HG02678 (cell line): ENCODE data around the gene ANO7.

ENCODE experiments used
- ATAC-seq: cut with Tn5 transposase; IDR thresholded peaks from one replicate; pipeline ENCODE4 v1.9.1; 2021; ENCODE audit warnings: mild to moderate bottlenecking, moderate library complexity; ENCODE audit not compliant: unreplicated experiment

ANO7 gene

DNA sequence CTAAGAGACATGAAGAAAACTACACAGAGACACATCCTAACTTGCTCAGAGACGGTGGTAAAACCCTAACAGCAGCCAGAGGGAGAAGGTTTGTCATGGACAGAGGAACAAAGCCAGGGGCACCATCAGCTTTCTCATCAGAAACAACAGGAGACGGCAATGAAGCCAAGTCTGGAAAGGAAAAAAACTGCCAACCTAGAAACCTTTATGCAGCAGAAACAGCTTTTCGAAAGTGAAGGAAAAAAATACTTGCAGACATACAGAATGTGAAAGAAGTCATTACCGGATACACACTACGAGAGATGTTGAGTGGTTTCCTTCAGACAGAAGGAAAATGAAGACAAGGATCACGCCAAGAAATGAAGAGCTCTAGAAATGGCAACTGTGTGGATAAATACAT, 55.9 kb downstream of the ANO7 start:
- no peak for ATAC-seq

DNA sequence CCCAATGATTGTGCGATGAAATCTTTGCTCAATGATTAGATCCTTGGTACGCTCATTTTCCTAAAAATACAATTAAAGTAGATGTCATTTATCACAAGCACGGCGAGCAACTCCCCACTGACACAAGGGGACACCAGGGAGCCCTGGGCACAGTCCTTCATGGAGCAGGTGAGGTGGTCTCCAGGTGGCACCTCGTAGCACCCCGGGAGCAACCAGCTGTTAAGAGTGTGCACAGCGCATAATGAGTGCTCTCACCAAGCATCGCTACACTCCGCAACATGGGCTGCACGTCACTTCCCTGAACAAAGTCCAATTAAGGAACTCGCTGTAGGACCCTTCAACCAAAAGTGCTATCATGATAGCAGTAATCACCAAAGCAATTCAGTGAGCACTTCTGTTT, 59.8 kb downstream of the ANO7 start:
- ATAC-seq, result no peak

DNA sequence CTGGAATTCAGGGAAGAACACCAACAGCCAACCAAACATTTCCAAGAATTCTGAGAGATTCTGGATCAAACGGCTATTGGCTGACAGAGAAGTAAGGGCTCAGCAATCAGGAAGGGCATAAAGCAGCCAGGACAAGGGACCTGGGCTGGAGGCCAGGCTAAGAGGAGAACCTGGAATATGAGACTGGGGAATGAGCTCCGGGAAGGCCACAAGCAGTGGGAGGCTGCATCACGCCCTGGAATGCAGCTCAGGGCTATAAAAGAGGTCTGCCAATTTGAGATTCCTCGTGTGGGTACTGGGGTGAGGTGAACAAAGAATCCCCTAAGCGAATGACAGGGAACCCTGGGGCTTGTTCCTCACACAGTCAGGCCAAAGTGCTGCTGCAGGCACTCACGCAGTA, 60.4 kb downstream of the ANO7 start:
- no peak for ATAC-seq

DNA sequence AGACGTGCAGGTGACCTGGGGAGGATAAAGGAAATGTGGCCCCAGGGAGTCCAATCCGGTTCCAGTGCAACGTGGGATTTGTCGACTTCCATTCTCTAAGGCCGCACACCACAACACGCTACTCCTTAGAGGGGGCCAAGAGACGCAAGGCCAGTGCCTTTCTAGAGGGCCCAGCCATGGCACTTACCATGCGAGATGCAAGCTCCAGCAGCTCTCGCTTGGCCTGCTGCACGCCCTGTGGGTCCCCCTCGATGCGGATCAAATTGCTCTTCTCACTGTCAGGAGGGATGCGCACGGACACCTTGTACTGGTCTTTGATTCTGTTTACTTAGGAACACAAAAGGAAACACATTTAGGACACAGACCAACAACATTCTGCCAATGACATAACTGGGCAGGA, 61.2 kb downstream of the ANO7 start:
- no peak for ATAC-seq

DNA sequence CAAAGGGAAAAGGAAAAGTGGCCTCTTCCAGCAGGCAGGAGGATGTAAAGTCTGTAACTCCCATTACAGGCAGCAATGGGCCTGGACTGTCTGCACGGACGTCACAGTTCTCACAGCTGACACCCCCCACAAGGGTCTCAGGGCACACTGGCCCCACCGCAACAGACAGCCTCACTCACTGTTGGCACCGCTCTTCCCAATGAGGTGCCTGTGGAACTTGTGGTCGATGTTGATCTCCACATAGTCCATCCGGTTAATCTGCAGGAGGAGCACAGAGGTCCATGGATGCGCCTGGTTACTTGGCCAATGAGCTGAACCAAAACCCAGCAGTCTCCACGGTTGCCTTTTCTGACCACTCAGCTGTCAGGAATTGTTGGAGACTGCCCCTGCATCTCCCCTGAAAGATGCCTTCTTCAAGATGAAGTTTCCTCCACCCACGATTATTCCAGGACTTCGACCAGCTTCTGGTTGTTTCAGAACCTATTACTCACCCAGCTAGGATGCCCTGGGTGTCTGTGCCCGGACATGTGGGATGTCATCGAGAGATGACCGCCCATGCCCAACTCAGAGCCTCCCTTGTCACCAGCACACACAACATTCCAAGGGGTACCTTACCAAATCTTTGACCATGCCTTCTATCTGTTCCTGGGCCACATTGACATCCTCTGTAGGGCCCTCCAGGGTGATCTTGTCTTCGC, 64.5 kb downstream of the ANO7 start:
- ATAC-seq, result no peak

DNA sequence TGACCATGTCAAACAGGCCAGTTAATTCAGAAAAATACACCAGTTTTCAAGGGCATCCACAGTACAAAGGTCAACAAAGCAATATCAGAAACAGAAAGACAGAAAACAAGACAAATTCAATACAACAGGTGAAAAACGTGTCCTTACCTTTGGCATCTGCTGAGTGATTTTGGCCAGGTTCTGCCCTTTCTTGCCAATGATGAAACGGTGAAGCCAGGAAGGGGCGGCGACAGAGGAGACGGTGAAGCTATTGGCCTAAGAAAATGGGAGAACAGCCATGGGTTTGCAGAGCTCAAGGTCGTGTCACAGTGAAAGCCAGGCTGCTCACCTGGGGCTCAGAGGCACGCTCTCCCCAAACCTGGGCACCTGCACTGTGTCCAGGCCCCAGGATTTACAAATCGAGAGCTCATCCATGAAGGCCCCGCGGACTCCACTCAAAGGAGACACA, 66.5 kb downstream of the ANO7 start:
- ATAC-seq, result no peak

DNA sequence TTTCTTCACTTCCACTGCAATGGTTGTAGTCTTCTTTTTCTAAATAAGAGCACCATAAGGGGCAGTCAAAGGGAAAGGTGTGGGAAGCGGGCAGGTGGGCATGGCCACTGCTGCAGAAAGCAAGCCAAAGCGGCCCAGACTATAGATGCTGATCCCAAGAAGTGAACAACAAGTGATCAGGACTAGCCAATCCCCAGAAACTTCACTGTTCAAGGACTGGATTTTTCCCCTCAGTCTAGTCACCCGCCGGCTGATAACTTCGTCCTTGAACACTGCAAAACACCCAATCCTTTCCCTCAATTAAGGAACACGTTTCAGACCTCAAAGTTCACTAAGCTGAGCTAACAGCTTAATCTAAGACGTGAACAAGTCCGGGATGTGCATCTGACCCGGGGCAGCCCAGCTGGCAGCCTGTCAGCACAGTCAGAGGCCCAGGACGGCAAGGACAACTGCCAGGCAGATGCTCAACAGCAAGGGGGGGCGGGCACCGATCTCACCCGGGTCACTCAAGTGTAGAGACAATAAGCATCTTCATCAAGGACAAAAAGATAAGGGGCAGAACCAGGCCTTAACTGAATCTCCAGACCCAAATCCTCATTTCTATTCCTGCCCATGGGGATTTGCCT, 67.2 kb downstream of the ANO7 start:
- no peak for ATAC-seq

DNA sequence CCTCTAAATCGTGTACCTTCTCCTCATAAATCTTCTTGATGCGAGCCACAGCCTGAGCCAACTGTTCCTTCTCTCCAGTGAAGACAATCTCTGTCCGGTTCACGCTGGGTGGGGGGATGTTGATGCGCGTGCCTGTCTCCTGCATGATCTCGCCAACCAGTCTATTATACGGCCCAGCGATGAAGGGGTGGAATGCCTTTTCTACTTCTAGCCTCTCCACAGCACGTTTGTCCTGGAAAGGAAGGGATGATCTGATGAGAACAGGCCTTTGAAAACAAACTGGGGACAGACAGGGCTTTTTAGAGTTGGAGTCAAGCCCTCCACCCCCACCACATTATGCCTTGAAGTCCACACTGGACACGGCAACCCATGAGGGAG, 67.7 kb downstream of the ANO7 start:
- no peak for ATAC-seq

DNA sequence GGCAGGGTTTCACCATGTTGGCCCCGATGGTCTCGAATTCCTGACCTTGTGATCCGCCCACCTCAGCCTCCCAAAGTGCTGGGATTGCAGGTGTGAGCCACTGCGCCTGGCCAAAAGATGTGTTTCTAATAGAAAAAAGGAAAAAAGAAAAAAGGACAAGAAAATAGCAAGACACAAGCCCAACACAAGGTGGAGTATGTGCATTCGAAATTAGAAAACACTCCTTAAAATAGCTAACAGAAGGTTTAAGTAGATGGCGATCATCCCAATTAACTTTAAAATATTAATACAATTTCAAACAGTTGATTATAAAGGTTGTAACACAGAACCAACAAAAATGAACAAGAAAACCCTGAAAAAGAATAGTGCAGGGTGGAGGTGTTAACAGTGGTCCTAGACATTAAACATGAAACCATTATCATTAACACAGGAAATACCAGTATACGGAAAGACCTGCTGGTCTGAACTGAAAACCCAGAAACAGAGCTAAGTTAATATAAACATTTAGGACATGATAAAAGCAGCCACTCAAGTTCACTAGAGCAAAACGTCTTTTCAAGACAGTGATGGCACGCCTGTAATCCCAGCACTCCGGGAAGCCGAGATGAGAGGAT, 69.0 kb downstream of the ANO7 start:
- no peak for ATAC-seq

DNA sequence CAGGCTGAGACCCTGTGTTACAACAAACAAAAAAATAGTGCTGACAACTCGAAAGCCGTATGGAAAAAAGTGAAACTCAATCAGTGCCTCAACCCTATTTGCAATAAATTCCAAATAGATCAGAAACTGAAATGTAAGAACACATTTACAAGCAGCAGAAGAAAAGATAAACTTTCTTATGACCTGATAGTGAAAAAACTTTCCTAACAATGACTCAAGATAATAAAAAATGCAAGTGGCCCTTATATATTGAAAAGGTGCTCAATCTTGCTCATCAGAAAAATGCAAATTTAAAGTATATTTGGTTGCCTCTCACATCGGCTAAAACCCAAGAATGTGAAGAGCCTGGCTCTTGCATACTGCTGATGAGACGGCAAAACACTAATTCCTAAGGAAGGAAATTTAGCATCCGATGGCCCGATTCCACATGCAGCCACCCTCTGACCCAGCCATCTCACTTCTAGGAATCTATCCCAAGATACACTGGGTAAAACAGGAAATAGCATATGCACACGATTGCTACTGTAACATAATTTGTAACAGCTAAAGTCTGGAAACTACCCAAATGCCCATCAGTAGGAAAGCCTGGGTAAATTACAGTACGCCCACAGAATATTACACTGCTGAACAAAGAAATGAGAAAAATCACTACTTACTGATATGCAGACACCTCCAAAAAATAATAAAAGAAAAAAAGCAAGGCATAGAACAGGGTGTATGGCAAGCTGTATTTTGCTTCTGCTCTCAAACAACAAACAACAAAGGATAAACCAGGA, 70.2 kb downstream of the ANO7 start:
- no peak for ATAC-seq

DNA sequence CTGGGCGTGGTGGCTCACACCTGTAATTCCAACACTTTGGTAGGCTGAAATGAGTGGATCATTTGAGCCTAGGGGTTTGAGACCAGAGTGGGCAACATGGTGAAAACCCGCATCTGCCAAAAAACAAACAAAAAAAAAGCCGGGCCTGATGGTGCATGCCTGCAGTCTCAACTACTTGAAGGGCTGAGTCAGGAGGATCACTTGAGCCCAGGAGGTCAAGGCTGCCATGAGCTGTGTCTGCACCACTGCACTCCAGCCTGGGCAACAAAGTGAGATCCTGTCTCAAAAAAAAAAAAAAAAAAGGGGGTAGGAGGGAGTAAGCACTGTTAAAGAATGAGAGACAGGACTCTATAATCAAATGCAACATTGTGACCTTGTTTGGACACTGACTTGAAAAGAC, 72.4 kb downstream of the ANO7 start:
- no peak for ATAC-seq

DNA sequence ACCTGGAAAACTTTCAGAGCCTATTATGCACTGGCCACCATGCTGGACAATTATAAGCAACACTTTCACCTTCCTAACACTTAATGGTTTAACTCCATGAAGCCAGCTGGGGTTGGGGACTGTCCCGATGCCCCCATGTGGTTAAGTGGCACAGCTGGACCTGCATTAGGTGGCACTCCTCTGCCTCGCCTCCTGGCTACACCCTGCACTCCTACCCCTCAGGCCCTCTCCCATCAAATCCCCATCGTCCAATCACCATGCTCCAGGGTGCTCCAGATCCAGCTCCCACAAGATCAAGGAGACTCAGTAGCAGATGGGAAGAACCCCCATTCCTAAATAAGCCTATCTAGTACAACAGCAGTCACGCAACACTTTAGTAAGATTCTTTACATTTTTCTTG, 73.2 kb downstream of the ANO7 start:
- ATAC-seq, result no peak

DNA sequence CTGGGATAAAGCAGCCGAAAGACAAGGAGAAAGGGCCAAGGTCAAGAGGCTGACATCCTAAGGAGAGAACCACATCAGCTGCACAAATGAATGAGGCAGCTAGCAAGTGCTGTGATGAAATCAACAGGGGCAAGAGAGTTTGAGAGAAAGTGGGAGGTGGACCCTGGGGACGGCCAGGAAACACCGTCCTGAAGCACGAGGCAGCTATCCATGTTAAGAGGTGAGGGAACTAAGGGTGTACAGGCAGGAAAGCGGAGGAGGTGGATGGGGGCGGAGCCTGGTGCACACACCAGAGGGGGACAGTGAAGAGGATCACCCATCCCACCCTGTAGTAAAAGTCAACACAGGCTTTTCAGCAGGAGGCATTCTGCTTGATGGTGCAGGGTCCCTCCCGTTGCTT, 74.6 kb downstream of the ANO7 start:
- no peak for ATAC-seq

DNA sequence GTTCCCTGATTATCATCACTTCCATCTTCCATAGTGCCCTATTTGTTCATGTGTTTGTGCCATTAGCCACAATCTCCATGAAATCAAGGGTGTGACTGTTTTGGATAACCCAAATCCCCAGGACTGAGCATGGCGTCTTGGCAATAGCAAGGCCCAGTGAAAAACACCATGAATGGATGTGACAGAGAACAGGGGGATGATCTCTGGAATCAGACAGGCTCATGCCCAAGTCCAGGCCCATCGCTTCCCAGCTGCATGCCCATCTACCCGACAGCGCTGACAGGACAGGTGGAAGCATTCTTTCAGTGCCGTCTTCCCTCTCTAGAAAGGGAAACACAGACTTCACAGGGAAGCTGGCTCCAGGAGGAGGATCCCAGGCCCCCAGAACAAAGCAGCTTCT, 77.0 kb downstream of the ANO7 start:
- ATAC-seq, result no peak

DNA sequence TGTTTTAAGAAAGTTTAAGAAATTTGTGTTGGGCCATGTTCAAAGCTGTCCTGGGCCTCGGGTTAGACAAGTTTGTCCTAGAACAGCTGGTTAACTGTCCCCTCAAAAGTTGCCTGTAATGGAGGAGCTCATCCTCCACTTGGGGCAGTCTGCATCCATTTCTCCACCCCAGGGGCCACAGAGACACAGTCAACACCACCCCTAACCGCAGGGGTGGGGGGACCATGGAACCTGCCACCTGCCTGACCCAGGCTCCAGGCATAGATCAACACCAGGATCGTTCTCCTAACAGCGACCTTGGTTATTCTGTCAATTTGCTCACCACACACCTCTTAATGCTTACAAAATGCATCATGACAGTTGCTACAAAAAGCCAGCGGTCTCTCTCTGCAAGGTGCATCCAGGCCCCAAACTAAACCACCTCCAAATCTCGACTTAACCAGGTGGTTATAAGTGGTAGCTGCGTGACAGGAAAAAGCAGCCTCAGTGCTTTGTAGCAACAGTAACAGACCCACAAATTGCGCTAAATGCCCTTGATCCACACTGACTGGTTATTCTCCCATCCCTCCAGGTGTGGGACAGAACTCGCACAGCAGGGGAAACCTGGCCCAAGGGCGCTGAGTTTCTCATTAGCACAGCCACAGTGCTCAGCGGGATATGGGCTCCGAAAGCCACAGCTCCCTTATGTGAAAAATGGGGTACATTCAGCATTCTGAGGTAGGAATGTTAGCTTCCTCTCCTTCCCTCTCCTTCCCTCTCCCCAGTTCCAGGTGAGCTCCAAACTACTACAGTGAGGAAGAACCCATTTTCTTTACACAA, 79.0 kb downstream of the ANO7 start:
- no peak for ATAC-seq

DNA sequence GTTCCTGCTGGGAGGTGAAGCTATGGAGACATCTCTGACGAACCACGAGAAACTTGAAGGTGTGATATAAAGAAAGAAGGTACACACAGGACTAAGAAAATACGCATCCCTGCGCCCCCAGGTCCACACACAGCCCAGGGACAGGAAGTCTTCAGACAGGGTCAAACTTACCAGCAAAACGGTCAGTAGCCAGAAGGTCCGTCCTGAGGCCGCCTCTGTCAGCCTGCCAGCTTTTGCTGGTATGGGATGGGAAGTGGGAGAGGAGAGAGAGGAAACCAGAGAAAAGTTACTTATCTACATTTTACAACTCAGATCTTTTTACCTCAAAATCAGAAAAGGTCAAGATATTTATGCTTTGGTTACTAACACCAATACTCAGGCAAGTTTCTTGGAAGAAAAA, 79.8 kb downstream of the ANO7 start:
- ATAC-seq, result no peak

DNA sequence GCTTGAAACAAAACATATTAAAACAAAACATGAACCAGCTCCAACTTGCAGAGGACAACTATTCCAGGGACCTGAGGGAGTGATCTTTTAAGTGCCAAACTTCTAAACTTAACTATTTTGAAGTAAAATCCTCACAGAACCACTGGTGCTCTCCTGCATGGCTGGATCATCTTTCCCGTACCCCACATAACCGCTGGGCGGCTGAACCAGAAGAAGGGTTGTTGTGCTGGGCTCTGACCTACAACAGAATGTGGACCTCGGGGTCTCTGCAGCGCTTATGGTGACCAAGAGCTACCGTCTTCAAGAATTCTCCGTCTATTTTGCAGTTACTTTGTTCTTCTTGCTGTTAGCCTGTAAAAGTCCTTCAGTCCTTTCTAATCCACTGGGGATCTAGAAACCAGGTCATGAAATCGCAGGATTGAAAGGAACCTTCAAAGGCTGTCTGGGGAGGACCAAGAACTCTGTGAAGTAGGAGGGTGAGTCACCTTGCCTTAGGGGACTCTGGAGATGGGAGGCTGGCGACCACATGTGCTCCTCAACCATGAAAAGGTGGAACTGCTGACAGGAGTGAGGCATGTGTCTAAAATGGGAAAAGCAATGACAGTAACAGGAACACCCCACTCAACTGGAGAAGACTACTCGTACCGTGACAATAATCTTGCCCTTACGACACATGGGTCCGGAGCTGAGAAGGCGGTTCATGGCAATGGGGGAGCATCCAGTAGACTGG, 80.4 kb downstream of the ANO7 start:
- no peak for ATAC-seq

DNA sequence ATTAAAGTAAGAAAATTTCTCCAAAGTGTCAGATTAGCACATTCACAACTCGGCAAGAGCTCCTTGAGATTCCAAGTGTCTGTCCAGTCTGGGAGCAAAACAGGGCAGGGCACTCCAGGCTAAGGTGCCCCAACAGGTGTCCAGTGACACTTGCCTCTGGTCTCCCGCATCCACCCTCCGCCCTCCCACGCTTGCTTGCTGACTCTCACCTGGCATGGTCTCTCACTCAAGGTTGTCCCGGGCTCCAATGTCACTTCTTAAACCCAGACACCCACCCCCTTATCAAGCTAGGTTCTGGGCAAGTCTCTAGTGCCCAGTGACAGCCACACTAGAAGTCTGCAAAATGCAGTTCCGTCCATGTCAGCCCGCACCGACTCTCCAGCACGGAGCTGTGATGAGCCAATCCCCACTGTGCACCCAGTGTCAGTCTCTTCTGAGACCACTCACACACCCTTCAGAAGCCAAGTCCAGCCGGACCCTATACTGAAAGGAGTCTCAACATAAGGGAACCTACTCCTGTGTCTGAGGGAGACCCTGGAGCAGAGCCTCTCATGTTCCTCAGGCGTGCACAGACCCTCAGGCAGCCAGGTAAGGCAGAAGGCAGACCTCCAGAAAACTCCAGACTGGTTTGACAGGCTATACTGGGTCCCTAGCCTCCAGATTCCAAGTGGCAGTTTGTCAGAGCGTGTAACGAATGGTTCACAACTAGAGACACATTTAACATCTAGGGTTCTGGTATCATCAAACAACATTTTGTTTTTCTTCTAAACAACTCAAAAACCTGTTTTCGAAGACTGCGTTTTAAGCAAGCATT, 81.4 kb downstream of the ANO7 start:
- ATAC-seq, result no peak

DNA sequence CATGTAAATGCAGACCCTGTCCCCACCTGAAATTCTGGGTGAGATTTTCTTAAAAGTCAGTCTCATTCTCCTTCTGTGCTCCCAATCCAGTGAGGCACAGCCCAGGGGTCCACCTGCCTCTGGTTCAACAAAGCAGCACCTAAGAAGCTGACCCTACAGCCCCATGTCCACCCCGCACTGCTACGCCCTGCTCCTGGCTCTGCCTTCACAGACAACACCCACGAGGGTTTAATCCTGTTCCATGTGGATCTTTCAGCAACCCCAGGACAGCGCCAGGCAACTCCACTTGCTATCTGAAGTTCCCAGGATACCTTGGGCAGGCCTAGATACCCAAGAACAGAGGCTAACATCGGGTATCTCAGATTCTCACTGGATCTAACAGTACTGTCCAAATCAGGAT, 82.1 kb downstream of the ANO7 start:
- no peak for ATAC-seq
